Skeletal muscle satellite cell (primary cell): ENCODE measurements around the gene ACSF2. TPM values are rescaled to one million over a fixed set of nuclear protein-coding genes. Genes with fewer than 3 reads are reported as not detected.

ENCODE experiments used
- small RNA-seq: library from RNA; depleted of rRNA; stranded (forward); fragments of <200 nt; gene quantifications from one replicate; pipeline ENCODE3, GENCODE V24; 2012

The ACSF2 gene

Small RNA genes lying within 50 kb of the gene (small RNA-seq; reads per million reads assigned to genes)
- gene RF00019, result not detected
